NCI-H2081 treated with DMSO at 0.1 percent for 48 hours (cell line): ENCODE data around the gene SUGCT.
A peak's percentile ranks its signal among the peaks of the same experiment; 100 is the strongest.

Experiments
- DNase-seq: peaks from one replicate; lab custom pipeline; 2025; lab: John Stamatoyannopoulos, UW

The SUGCT gene

DNA sequence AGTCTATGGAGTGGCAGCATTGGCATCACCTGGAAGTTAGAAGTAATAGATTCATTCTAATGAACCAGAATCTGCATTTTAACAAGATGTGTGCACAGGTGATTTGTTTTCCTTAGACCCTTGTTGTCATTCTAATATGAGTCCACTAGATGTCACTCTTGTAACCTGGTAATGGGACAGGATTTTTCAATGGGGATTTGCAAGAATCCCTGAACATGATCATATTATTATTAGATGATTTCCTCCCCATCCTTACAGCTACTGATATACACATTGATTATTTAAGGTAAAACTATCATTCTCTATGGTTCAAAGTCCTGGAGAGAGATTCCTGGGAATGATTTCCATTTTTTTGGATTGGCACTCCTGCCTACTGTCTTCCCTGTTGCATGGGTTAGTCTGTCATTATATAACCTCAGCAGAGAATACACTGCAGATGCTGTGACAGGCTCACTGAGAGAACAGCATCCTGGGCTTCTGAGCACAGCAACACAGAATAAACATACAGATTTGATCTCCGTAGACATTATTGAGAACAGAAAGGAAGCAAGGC lies 194.9 kb downstream of the SUGCT start:
- peak; percentile 6 for DNase-seq

DNA sequence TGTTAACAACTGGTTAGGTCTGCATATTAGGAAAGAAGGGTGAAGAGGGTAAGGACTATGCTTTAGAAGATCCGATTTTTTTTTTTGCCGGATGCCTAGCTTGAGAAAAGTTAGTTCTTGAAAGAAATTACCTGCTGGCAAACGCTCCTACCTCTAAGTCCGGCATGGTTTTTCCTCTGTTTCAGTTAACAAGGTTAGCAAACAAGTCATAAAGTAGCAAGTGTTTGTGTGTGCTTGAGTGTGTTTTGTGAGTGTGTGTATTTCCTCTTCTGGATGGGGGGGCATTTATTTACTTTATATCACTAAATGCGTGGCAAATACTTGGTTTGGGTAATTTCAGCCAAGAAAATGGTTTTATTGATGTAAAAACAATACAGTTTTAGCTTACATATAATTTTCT lies 195.6 kb downstream of the SUGCT start:
- no peak for DNase-seq

DNA sequence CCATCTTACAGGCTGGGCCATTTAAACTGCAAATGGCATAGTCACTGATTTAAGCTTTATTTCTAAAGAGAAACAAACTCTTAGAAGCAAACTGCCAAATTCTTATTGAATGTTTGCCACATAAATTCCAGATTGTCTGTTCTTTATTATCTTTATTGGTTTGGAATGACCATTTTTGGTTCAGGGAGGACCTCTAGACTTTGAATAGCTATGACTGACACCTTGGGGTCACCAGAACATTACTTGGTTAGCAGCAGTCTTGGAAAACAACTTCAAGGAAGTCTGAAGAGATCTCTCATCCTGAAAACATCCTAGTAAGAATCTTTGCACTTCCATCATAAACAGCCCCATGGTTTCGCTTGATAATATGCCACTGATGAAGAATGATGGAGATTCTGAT lies 197.1 kb downstream of the SUGCT start:
- no peak for DNase-seq

DNA sequence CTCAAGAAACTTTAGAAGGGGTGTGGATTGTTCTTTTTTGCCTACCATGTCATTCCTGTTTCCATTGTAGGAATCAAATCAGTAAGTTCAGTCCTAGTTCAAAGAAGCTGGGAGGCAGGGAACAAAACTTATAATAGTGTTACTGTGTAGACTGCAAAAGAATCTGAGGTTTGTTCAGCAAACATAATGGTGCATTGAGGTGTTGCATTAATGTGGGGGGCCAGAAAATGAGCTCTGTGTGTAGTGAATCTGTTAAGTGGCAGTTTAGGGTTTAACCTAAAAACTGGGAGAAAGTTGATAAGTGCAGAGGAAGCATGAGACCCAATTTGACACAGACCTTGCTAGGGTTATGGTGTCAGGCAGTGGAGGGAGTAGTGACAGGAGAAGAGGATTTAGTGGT lies 197.7 kb downstream of the SUGCT start:
- no peak for DNase-seq

DNA sequence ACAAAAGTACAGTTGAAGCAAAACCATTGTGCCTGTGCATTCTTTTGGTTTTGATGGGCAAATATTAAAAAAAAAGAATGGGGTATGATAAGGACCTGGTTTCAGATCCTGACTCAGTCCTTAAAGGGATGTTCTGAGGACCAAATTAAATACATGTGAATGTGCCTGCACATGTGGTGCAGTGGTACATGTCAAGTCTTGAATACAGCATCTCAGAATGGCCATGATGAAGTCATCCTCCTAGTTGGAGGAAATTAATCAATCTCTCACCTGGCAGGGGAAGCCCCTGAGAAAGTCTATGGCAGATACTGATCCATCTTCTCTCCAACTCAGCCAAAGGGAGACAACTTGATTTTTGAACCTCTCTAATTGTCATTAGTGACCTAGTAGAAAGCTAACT lies 207.0 kb downstream of the SUGCT start:
- no peak for DNase-seq

DNA sequence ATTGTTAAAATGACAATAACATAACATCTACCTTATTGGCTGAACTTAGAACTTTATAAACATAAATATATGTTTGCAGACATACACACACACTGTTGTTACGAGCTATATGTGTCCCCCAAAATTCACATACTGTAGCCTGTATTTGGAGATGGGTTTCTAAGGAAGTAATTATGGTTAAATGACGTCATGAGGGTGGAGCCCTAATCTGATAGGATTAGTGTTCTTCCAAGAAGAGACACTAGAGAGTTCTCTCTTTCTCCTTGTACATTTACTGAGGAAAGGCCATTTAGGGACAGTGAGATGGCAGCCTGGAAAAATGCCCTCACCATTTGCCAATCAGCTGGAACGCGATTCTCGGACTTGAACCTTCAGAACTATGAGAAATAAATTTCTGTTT lies 211.7 kb downstream of the SUGCT start:
- no peak for DNase-seq

DNA sequence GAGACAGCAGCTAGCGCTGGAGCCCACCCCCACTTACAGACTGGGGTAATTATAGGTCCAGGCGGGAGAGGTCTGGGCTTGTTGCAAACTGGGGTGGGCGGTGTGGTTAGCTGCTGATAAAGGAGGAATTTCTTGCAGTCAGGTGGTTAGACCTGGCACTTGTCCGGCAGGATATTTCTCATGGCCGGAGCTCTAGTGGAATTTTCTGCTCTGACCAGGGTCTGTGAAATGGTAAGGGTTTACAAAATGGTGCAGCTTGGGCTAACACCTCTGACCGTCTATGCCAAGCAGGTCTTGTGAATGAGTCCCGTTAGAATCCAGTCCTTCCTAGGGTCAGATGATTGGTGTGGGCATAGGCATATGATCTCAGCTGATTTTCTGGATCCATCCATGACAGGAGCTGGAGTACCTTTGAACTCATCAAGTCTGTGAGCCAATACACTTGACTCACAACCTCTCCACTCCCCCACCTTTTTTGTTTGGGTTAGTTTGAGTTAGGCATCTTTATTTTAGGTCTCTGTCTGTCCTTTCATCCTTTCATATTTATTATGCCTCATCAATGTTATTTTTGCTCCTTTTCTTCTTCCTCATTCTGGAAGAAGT lies 213.4 kb downstream of the SUGCT start:
- no peak for DNase-seq

DNA sequence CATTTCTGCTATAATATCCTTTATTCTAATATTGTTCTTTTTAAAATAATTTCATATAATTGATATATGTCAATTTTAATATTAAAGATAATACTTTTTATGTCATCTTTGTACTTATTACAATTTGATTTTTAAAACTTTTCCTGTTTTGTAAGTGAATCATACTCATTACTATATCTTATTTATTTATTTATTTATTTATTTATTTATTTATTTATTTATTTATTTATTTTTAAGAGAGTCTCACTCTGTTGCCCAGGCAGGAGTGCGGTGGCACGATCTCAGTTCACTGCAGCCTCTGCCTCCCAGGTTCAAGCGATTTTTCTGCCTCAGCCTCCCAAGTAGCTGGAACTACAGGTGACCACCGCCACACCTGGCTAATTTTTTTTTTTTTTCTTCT lies 215.3 kb downstream of the SUGCT start:
- no peak for DNase-seq

DNA sequence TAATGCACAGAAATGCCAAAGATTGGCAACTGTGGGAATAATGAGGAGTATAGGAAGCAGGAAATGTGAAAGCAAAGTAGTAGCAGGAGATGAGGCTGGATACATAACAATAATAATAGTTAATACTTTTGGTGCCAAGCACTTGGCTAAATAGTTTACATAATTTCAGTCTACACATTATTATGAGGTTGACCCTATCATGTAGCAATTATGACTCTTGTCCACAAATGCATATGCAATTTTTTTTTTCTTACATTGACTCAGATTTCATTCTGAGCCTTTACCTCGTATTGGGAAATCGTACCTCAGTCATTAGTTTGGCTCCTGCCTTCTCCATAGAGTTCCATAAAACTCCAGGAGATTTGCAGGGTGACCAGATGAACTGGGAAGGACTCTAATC lies 219.9 kb downstream of the SUGCT start:
- DNase-seq, result no peak

DNA sequence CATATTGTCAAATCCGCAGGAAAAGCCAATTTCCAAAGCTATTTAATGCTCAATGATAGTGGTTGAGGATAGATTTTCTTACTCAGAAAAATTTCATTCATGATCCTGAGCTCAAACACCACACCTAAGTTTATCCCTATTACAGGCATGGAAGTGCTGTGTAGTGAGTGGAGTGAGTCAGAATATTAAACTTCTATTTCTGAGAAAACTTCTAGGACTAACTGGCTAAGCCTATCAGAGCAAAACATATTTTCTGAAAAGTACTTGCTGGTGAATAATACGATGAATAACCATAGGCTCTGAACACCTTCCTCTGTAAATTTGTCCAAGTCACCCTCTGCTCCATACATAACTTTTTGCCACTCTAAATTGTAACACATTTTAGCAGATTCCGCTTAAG lies 221.5 kb downstream of the SUGCT start:
- DNase-seq, result no peak

DNA sequence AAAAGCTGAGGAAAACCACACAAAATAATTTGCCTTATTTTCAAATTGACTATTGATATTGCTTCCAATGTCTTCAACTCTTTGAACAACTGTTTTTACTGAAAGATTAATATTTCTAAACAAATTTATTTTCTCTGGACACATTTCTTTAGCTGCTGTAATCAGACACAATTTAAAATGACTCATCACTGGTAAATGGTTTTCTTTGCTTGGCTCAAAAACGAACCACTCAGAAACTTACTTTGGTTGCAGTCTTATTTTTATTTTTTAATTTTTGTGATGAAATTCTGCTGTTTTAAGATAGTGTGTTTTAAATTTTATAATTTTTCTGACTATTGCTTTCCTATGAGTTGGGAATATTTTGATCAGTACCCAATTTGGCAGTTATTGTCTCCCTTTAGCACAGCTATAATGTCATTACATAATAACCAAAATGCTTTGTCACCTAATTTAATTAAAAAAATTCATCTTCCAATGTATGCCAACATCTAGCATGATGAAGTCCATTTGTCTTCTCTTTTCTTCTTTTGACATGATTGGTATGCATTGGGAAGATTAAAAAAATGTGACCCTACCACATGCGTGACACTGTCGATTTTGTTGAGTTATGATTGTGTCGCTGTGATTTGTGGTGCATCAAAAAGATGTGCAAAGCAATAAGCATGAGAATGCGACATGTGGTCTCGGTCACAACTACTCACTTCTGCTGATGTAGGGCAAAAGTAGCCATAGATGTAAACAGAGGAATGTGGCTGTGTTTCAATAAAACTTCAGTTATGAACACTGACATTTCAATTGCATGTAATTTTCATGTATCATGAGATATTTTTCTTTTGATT lies 222.3 kb downstream of the SUGCT start:
- no peak for DNase-seq

DNA sequence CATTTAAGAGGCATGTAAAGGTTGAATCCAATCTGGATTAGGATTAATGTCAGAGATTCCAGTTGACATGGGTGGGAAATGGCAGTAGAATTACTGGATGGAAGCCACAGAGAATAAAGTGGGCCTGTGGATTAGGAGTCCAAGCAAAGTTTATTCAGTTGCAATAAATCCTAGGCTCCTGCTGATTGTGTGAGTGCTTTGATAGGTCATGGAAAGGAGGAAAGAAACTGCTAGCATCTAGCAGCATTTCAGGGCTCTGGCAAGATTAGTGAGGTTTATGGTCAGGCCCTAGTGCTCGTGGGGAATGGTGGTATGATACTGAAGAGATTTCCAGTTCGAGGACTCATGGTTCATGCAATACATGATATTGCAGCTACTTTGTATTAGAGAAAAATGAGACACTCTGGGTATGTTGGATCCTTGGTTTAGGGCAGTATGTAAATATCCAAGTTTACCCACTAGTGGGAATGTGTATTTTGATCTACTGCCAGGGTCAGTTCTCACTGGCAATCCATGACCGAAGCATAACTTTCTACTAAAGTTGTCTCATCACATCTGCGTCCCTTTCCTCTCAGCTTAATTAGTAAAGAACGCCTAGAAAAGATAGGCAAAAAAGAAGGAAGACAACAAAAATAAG lies 235.0 kb downstream of the SUGCT start:
- no peak for DNase-seq

DNA sequence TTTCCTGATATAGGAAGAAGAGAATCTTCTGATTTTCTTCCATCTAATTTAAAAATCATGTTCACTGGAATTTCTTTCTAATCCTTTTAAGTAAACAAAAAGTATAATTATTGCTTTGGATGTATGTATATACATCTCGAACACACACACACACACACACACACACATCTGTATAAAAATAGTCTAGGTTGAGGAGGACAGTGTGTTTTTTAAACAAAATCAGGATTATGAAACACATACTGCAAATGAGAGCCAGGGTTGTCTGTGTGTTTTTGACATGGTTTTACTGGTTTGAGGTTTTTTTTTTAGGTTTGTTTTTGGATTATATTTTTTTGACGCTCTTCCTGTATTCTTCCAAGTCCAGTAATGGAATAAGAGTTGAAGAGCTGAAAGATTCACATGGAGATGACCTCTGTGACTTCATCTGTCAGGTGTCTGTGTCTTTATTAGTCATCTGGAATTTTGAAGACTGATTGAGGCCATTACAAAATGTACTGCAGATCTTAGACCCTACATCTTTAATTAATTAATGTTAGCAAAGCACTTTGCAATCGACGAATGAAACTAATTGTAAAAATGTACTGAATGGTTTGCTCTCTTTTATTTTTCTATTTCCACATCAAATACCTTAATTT lies 237.1 kb downstream of the SUGCT start:
- DNase-seq, result no peak

DNA sequence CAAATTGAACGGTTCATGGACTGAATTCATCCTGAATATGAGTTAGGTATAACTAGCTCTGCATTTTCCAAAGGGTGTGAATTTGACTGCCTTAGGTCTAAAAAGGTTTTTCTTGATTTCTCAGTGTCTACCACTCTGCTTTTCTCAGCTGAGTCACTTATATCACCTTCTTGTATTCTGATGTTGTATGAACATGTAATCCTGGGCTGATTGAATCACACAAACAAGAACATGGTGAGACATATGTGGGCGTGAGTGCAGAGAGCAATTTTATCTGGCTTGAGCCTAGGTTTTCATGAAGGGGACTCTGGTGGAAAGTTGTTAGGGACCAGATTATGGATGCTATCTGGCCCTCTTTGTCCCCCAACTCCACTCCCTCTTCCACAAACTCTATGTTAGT lies 239.8 kb downstream of the SUGCT start:
- no peak for DNase-seq

DNA sequence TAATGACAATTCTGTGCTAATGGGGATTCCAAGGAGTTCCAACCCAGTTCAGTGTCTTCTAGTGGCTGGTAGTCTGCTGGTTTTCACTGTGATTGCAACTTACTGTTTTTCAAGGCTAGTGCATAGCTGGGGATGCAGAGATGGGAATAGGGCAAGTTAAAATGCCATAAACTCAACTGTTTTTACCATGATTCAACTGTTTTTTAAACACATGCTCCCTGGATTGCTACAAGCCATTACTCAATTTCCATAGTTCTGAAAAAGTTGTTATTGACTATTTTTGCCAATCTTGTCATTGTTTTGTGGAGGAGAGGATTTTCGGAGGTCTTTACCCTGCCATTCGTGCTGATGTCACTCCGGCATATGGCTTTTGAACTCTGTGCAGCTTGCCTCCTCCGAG lies 245.3 kb downstream of the SUGCT start:
- no peak for DNase-seq

DNA sequence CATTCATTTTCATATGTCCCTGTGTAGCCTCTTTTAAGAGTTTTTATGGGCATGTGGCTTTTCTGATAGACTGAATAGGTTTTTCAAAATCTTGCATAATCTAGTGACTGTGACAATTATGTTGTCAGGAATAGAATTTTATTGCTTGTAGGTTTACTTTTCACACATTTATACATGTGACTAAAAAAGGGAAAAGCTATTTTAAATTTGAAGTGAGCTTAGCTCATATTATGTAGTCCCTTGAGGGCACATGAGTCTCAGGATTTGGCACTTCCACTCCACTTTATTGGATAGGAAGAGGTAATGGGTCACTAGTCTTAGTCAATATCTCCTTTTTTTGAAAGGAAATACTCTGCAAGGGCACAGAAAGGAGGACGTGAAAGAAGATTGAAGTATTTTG lies 247.3 kb downstream of the SUGCT start:
- no peak for DNase-seq

DNA sequence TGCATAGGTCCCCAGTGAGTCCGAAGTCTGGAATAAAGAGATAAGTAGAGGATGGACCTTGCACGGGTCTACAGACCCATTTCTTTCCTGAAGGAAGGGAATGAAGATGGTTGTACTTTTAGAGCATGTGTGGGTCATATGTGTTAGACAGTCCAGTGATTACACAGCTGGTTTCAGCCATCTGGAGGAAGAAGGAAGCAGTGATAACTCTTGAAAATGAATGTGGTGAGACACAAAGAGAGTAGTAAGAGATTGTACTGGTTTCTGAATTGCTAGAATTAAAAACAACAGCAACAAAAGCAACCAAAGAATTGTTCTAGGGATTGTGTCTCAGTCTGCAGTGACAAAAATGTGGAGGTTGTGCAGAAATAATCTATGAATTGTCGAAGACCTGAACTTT lies 258.9 kb downstream of the SUGCT start:
- no peak for DNase-seq

DNA sequence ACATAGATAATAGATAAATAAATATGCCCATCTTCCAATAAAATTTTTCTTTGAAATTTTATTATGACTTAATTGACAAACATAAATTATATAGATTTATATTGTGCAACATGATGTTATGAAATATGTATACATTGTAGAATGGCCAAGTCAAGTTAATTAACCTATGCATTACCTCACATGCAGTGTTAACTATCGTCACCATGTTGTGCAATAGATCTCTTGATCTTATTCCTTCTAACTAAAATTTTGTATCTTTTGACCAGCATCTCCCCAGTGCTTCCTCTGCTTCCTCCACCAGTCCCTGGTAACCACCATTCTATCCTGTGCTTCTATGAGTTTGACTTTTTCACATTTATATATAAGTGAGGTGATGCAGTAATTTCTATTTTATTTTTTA lies 259.6 kb downstream of the SUGCT start:
- no peak for DNase-seq

DNA sequence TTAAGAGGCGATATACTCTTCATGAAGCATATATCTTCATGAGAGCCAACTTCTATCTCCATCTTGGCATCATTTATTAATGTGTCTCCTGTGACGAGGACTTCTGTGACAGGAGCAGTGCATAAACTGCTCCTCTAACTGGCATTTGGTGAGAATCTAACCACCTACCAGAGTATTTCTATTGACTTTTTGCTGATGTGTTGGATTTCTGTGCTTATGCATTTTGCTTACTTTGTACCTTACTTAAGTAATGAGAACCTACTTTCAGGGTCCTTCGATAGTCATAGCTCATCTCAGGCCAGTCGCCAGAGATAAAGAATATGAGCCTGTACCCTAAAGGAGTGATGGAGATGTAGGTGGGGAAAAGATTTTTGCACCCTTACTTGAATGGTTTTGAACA lies 265.7 kb downstream of the SUGCT start:
- no peak for DNase-seq

DNA sequence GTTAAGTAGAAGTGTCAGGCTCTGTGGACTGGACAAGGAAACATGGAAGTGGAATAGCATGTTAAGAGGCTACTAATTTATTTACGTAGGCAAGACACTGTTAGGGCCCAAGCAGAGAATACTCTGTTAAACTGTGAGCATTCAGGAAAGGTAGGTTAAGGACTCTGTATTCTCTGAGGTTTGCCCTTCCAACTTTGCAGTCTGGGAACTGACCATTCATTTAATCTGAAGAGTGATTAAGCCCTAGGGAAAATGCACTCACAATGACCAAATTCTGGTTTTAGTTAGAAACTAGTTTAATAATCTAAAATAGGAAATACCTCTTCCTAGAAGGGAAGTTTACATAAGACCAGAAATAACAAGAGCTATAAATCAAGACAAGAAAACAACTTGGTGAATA lies 266.6 kb downstream of the SUGCT start:
- DNase-seq, result no peak

DNA sequence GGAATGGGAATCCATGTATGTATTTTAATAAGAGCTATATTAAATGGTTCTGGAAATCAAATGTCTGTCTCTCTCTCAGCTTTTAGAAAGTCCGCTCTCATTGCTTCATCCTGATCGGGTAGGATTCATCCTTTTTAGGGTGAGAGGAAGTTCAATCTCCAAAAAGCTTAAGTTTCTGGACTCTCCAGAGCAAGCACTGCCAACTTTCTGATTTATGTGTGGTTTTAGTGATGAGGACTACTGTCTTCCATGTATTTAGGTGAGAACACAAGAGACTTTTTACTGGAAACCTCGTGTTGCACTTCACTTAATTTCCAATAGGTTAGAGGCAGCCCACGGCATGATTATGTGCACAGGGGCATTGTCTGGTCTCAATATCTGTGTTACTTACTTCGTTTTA lies 267.9 kb downstream of the SUGCT start:
- no peak for DNase-seq

DNA sequence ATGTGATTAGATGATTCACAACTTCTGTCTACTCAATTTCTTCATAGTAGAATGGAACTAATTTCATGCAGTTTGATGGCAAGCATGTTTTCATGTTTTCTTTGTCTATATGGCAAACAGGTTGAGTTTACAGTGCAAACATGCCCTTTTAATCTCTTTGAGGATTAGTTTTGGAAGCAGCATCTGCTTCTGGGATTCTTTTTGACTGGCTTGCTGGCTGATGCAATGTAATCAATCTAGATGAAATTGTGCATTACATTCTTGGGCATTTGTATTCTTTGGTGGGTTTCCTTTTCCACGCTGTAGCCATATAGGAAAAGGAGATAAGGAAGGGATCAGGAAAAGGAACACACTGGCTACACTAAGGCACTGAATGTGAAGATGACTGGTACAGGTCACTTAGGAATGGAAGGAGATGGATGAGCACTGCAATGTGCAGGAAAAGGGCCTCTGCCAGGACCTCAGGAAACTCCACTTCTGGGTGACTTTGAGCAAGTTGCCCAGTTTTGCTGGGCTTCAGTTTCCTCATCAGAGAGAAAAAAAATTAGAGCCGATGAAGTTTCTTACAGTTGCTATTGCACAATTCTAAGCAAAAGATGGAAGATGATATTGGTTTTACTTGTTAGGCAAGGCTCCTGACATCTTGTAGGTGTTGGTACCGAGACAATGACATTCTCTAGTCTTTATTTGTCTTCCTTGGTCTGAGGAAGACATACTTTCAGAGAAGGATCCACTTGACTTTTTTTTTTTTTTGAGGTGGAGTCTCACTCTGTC lies 269.1 kb downstream of the SUGCT start:
- DNase-seq, result no peak
